Vagina (tissue), 2 donors: ENCODE data around the gene MYL7. TPM values are rescaled to one million over a fixed set of nuclear protein-coding genes. Genes with fewer than 3 reads are reported as not detected.

Experiments
- DNase-seq, 2 donors: peaks; one replicate each; pipeline ENCODE4 v3.0.0-alpha.2; 2017; ENCODE audit errors: extremely low spot score in 2 of 2
- H3K27ac ChIP-seq: fragments of 200-600 bp; sonication (generic); one replicate; pipeline ENCODE4 v1.5.1; 2019
- H3K27me3 ChIP-seq: fragments of 200-600 bp; sonication (generic); one replicate; pipeline ENCODE4 v1.5.1; 2019
- H3K36me3 ChIP-seq, 2 donors: fragments of 200-600 bp; sonication (generic); one replicate each; pipeline ENCODE4 v1.5.1; 2017 to 2019
- H3K4me1 ChIP-seq: fragments of 200-600 bp; sonication (generic); one replicate; pipeline ENCODE4 v1.5.1; 2019
- H3K4me3 ChIP-seq, 2 donors: fragments of 200-600 bp; sonication (generic); 1 replicate in 1 of 2; 2 replicates in 1 of 2; pipeline ENCODE4 v1.5.1; 2016 to 2019
- H3K9me3 ChIP-seq: fragments of 200-600 bp; sonication (generic); one replicate; pipeline ENCODE4 v1.5.1; 2019
- CTCF ChIP-seq, 3 experiments: fragments of 450-650 bp in 2 of 3; fragments of 200-600 bp in 1 of 3; sonication (generic) in 1 of 3; IDR thresholded peaks; one replicate each; pipeline ENCODE4 v1.5.1; 2017 to 2019; ENCODE audit warnings: antibody characterized with exemption in 3 of 3, mild to moderate bottlenecking in 2 of 3, moderate library complexity in 2 of 3
- POLR2A ChIP-seq, 2 donors: fragments of 450-650 bp; IDR thresholded peaks; one replicate each; pipeline ENCODE4 v1.6.1; 2017; ENCODE audit warnings: antibody characterized with exemption in 2 of 2, mild to moderate bottlenecking in 2 of 2, moderate library complexity in 2 of 2
- POLR2AphosphoS5 ChIP-seq, 2 donors: sonication (generic); formaldehyde crosslinking; IDR thresholded peaks; one replicate each; pipeline ENCODE4 v1.9.0; 2017; ENCODE audit warnings: antibody characterized with exemption in 2 of 2, mild to moderate bottlenecking in 2 of 2, low read depth in 1 of 2; ENCODE audit not compliant: insufficient read depth in 1 of 2
- intact Hi-C: fragments of 100-400 bp; cut with DNase I; formaldehyde crosslinking; loops from one replicate; pipeline ENCODE4 v1.15.1; 2023
- total RNA-seq: library from RNA; depleted of rRNA; stranded (reverse); fragments of >200 nt; gene quantifications from one replicate; pipeline ENCODE4 v1.2.3, GENCODE V29; 2016

Gene MYL7
- total RNA-seq, 1 donor from 2014 or later: not detected

DNA sequence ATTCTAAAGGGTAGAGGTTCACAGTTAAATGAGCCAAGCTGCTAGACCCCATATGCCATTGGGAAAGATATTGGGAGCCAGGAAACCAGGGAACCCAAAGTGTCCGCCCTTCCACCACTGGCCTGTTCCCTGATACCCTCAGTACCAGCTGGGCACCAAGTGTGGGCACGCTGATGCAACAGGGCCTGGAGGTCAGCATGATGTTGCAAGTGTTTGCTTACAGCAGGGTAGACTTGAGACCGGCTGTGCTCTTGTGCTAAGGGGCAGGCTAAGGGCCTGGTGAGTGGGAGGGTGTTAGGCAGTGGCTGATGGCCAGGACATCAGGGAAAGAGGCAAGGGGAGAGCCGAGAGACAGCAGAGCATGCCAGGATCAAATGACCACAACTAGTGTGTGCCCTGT, 21.0 kb upstream of the MYL7 start:
- no peak overlapping the region for H3K4me3 ChIP-seq
- no peak for DNase-seq
- no peaks in the 10 kb centered on the region for H3K9me3 ChIP-seq
- no peaks in the 10 kb centered on the region for H3K27me3 ChIP-seq
- intact Hi-C loops: no loop called here
- no peak overlapping the region for H3K27ac ChIP-seq
- TF ChIP-seq CTCF (IDR thresholded peaks at IDR 0.05): no peak
- no peak for TF ChIP-seq POLR2A (IDR thresholded peaks at IDR 0.05)
- TF ChIP-seq POLR2AphosphoS5 (IDR thresholded peaks at IDR 0.05; ENCODE audit: insufficient read depth in 1 of 2, low read depth in 1 of 2): no peak
- H3K36me3 ChIP-seq: no peaks in the 10 kb centered on the region
- no peaks in the 10 kb centered on the region for H3K4me1 ChIP-seq

- Histone ChIP-seq H3K9me3 (no peaks in the 10 kb centered on the region), H3K4me1 (no peaks in the 10 kb centered on the region), H3K36me3 (no peaks in the 10 kb centered on the region), H3K4me3 (no peak overlapping the region), H3K27me3 (no peaks in the 10 kb centered on the region), H3K27ac (no peak overlapping the region)
- intact Hi-C loops: no loop called here
- DNase-seq: no peak
- no peak for TF ChIP-seq CTCF (IDR thresholded peaks at IDR 0.05)
- TF ChIP-seq POLR2AphosphoS5 (IDR thresholded peaks at IDR 0.05; ENCODE audit: insufficient read depth in 1 of 2, low read depth in 1 of 2): no peak
- TF ChIP-seq POLR2A (IDR thresholded peaks at IDR 0.05): no peak
Observed at GRCh38 chr7:44161371-44161770, 20.2 kb upstream of the MYL7 start.

DNA sequence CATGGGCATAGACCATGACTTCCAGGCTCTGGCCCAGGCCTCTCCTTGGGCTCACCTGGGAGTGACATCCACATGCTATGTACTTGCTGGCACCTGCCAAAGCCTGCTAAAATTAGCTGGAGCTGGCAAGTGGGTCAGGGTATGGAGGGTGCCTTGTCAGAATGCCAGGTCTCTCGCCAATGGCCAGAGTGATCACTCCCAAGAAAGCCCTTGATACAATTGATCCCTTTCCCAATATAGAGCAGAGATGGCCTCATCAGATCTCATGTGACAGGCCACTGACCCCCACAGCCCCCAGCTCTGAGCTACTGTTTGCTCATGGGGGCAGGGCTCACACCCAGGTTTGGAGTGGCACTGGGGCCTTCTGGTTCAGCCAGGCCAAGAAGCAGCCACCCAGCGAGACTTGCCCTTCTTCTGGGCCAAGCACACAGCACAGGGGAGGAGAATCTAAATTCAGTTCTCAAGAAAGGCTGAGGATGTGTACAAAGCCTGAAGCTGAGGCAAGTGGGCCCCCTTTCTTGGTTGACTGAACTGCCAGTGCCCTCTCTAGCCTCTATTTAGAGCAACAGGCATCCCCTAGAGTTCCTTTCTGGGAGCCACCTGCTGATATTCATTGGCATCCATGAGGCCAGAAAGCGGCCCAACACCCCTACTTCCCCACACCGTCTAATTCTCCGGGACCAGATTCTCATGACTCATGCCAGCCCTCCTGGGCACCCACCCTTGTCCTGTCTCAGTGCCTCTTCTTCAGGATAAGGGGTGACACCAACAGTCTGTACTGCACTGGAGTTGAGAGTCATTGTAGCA, 18.9 kb upstream of the MYL7 start:
- no peak overlapping the region for H3K4me3 ChIP-seq
- no peaks in the 10 kb centered on the region for H3K9me3 ChIP-seq
- intact Hi-C loops: no loop called here
- no peak for DNase-seq
- H3K36me3 ChIP-seq: no peaks in the 10 kb centered on the region
- H3K4me1 ChIP-seq: no peaks in the 10 kb centered on the region
- H3K27me3 ChIP-seq: no peaks in the 10 kb centered on the region
- TF ChIP-seq POLR2A (IDR thresholded peaks at IDR 0.05): no peak
- no peak overlapping the region for H3K27ac ChIP-seq

DNA sequence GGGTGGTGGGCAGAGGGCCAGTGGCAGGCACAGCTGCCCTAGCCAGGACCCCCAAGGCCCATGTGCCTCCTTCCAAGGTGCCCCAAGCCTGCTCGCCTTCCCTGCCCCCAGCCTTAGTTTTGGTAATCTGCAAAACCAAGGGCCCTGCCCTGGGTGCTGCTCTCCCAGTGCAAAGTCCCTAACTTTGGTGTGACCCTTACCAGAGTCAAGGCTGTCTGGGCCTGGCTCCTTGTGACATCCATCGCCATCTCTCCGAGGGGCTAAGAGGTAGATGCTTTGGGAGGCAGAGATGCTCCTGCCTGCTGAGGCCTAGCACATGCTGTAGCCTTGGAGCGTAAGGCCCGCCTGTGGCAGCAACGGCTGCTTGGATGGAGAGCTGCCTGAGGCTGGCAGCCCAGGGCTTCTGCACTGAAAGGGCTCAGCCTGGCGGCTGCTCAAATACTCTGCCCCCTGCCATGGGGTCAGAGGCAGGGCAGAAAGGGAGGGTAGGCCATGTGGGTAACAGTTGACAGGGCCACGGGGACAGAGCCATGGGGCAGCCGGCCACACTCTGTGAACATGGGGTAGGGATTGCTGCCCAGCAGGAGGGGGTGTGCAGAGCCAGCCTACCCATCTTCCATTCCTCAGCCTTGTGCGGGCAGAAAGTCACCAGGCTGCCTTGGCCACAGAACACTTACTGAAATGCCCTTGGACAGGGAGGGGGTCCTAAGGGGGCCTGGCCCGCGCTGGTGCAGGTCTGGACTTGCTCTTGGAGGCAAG, 17.9 kb upstream of the MYL7 start:
- Histone ChIP-seq H3K27me3 (no peaks in the 10 kb centered on the region), H3K27ac (no peak overlapping the region), H3K4me1 (no peaks in the 10 kb centered on the region), H3K36me3 (no peaks in the 10 kb centered on the region), H3K4me3 (no peak overlapping the region), H3K9me3 (no peaks in the 10 kb centered on the region)
- intact Hi-C loops: no loop called here
- DNase-seq: no peak
- TF ChIP-seq POLR2AphosphoS5 (IDR thresholded peaks at IDR 0.05; ENCODE audit: insufficient read depth in 1 of 2, low read depth in 1 of 2): no peak
- no peak for TF ChIP-seq POLR2A (IDR thresholded peaks at IDR 0.05)
- no peak for TF ChIP-seq CTCF (IDR thresholded peaks at IDR 0.05)

- no peak for DNase-seq
- no peaks in the 10 kb centered on the region for H3K9me3 ChIP-seq
- intact Hi-C loops: no loop called here
- H3K4me3 ChIP-seq: no peak overlapping the region
- no peak overlapping the region for H3K27ac ChIP-seq
- TF ChIP-seq CTCF (IDR thresholded peaks at IDR 0.05): no peak
- no peak for TF ChIP-seq POLR2AphosphoS5 (IDR thresholded peaks at IDR 0.05; ENCODE audit: insufficient read depth in 1 of 2, low read depth in 1 of 2)
- TF ChIP-seq POLR2A (IDR thresholded peaks at IDR 0.05): no peak
- no peaks in the 10 kb centered on the region for H3K36me3 ChIP-seq
- no peaks in the 10 kb centered on the region for H3K27me3 ChIP-seq
- no peaks in the 10 kb centered on the region for H3K4me1 ChIP-seq
Observed at GRCh38 chr7:44158096-44158872, 17.2 kb upstream of the MYL7 start.
